Lower leg skin (tissue), 3 donors: ENCODE measurements around the gene SLC9A9.

Experiments
- CTCF ChIP-seq, 3 donors: fragments of 450-650 bp; IDR thresholded peaks; one replicate each; pipeline ENCODE4 v1.5.1; 2016; ENCODE audit warnings: antibody characterized with exemption in 3 of 3, mild to moderate bottlenecking in 3 of 3, moderate library complexity in 2 of 3
- POLR2A ChIP-seq, 2 donors: fragments of 450-650 bp; IDR thresholded peaks; one replicate each; pipeline ENCODE4 v1.6.1; 2016 to 2017; ENCODE audit warnings: antibody characterized with exemption in 2 of 2, mild to moderate bottlenecking in 1 of 2, moderate library complexity in 1 of 2

DNA sequence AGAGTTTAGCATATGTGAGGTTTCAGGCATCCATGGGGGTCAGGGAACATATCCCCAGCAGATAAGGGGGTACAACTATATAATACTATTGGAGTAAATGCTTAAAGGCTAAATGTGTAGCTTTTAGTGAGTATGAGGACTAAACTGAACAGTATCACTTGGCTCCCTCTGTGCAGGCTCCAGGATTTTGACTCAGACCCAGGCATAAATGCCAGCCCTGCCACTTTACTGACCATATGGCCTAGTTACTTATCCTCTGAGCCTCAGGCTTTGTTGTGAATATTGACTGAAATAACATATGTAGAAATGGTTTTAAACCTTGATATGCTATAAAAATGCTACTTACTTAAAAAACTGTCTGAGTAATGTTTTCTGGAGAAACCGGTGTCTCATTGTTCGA, 577.1 kb downstream of the SLC9A9 start:
- TF ChIP-seq CTCF (IDR thresholded peaks at IDR 0.05) (no peak), POLR2A (IDR thresholded peaks at IDR 0.05) (no peak)
